Activated CD4-positive, alpha-beta memory T cell treated with anti-CD3 and anti-CD28 coated beads for 36 hours (primary cell): ENCODE results near the gene ATG2A. TPM values are rescaled to one million over a fixed set of nuclear protein-coding genes. Genes with fewer than 3 reads are reported as not detected.

Source experiments
- CTCF ChIA-PET: fragments of 350-600 bp; sonication (Branson Sonifier 250); formaldehyde crosslinking; loops from one replicate; lab custom pipeline; 2021; ENCODE audit warnings: antibody characterized with exemption, inconsistent platforms; lab: Charles Lee
- POLR2A ChIA-PET: fragments of 350-600 bp; sonication (Branson Sonifier 250); formaldehyde crosslinking; loops from one replicate; lab custom pipeline; 2021; ENCODE audit warnings: antibody characterized with exemption; lab: Charles Lee
- DNase-seq: peaks from one replicate; pipeline ENCODE4 v3.0.0-alpha.2; 2020
- H3K27ac Mint-ChIP-seq: one replicate; pipeline ENCODE4 v1.8.0; 2021; ENCODE audit warnings: mixed read lengths
- H3K27me3 Mint-ChIP-seq: one replicate; pipeline ENCODE4 v1.8.0; 2021; ENCODE audit warnings: mixed read lengths
- H3K36me3 Mint-ChIP-seq: one replicate; pipeline ENCODE4 v1.8.0; 2021; ENCODE audit warnings: mixed read lengths
- H3K4me1 Mint-ChIP-seq: one replicate; pipeline ENCODE4 v1.8.0; 2021; ENCODE audit warnings: low read depth, mixed read lengths
- H3K4me3 Mint-ChIP-seq: one replicate; pipeline ENCODE4 v1.8.0; 2021; ENCODE audit warnings: mild to moderate bottlenecking, mixed read lengths
- H3K9me3 Mint-ChIP-seq: one replicate; pipeline ENCODE4 v1.8.0; 2021; ENCODE audit warnings: mixed read lengths
- intact Hi-C: fragments of 100-400 bp; cut with micrococcal nuclease; formaldehyde crosslinking; loops from one replicate; pipeline ENCODE4 v1.15.1; 2023
- total RNA-seq, 2 experiments: library from RNA; stranded (reverse); gene quantifications; one replicate each; pipeline ENCODE4 v1.2.3, GENCODE V29; 2021

ATG2A gene
- total RNA-seq, 2 experiments from 2014 or later = 20.2 to 20.5 TPM

- Mint-ChIP-seq H3K27me3 (no peaks in the 10 kb centered on the region), H3K36me3 (peaks cover 2% of the 10 kb centered on the region), H3K4me3 (peak within 1 kb of the TSS; percentile 85), H3K4me1 (peaks cover 15% of the 10 kb centered on the region), H3K27ac (peak within 1 kb of the TSS; percentile 90), H3K9me3 (no peaks in the 10 kb centered on the region)
- CTCF ChIA-PET = interaction anchor here (0.6 to 2.0 kb wide), 5 partner anchors 44 to 90 kb away, joined by 3 to 11 read pairs (median 3); partner anchors contain the start of genes ARL2 and CDC42BPG
- intact Hi-C loops = loop anchor here (1.0 kb wide), 2 partner anchors 90 to 103 kb away; partner anchors contain the start of genes ARL2 and SNX15
- peak; percentile 93 for DNase-seq
- POLR2A ChIA-PET = interaction anchor here (0.7 to 2.1 kb wide), 7 partner anchors 46 to 1421 kb away, joined by 3 to 7 read pairs (median 5); partner anchors contain the start of genes ARL2, BRMS1, EHD1 and FAU
Measured at GRCh38 chr11:64923944-64924909, 7.2 kb upstream of the ATG2A start, which contains the start of gene PPP2R5B. TSS of gene PPP2R5B (plus strand) at chr11:64924689. CDS start at chr11:64925735, 1,046 bp downstream.

- H3K9me3 Mint-ChIP-seq = no peaks in the 10 kb centered on the region
- peaks cover 2% of the 10 kb centered on the region for H3K36me3 Mint-ChIP-seq
- ChIA-PET POLR2A (interaction anchor here (1.5 to 2.0 kb wide), 2 partner anchors 91 to 199 kb away, joined by 4 to 7 read pairs; partner anchors contain the start of genes ARL2, FAU and MRPL49), CTCF (interaction anchor here (0.9 to 2.0 kb wide), 3 partner anchors 79 to 188 kb away, joined by 3 to 11 read pairs (median 4); partner anchors contain the start of genes ARL2 and CDC42BPG)
- peaks cover 16% of the 10 kb centered on the region for H3K4me1 Mint-ChIP-seq
- intact Hi-C loops = no loop called here
- H3K27ac Mint-ChIP-seq = no peak overlapping the region
- DNase-seq = no peak
- H3K4me3 Mint-ChIP-seq = no peak overlapping the region
- no peaks in the 10 kb centered on the region for H3K27me3 Mint-ChIP-seq
Measured at GRCh38 chr11:64923151-64923661, 6.2 kb upstream of the ATG2A start.

- no peak overlapping the region for H3K27ac Mint-ChIP-seq
- no peaks in the 10 kb centered on the region for H3K27me3 Mint-ChIP-seq
- no peaks in the 10 kb centered on the region for H3K9me3 Mint-ChIP-seq
- intact Hi-C loops = no loop called here
- peaks cover 27% of the 10 kb centered on the region for H3K4me1 Mint-ChIP-seq
- CTCF ChIA-PET = no interaction called here
- no peak for DNase-seq
- POLR2A ChIA-PET = no interaction called here
- no peaks in the 10 kb centered on the region for H3K36me3 Mint-ChIP-seq
- no peak overlapping the region for H3K4me3 Mint-ChIP-seq
Measured at GRCh38 chr11:64921384-64921783, 4.4 kb upstream of the ATG2A start.

- H3K4me3 Mint-ChIP-seq = no peak overlapping the region
- no peak for DNase-seq
- CTCF ChIA-PET = no interaction called here
- H3K9me3 Mint-ChIP-seq = no peaks in the 10 kb centered on the region
- intact Hi-C loops = no loop called here
- POLR2A ChIA-PET = no interaction called here
- no peaks in the 10 kb centered on the region for H3K36me3 Mint-ChIP-seq
- H3K27me3 Mint-ChIP-seq = no peaks in the 10 kb centered on the region
- H3K4me1 Mint-ChIP-seq = peaks cover 34% of the 10 kb centered on the region
- H3K27ac Mint-ChIP-seq = no peak overlapping the region
Measured at GRCh38 chr11:64920124-64920523, 3.1 kb upstream of the ATG2A start.

GRCh38 chr11:64919627-64920026, 2.6 kb upstream of the ATG2A start:
- Mint-ChIP-seq H3K9me3 (no peaks in the 10 kb centered on the region), H3K4me3 (no peak overlapping the region), H3K36me3 (no peaks in the 10 kb centered on the region), H3K4me1 (peaks cover 32% of the 10 kb centered on the region), H3K27ac (no peak overlapping the region), H3K27me3 (no peaks in the 10 kb centered on the region)
- intact Hi-C loops = loop anchor here (5.0 kb wide), 1 partner anchor 53 kb away; the partner anchor contains the start of gene MAJIN
- no peak for DNase-seq
- CTCF ChIA-PET = interaction anchor here (0.7 kb wide), 1 partner anchor 25 kb away, joined by 3 read pairs; no protein-coding TSS in a partner anchor
- POLR2A ChIA-PET = no interaction called here

GRCh38 chr11:64918017-64918416, 1.0 kb upstream of the ATG2A start:
- DNase-seq = peak; percentile 21
- CTCF ChIA-PET = interaction anchor here (1.6 kb wide), 2 partner anchors 30 to 96 kb away, joined by 5 to 6 read pairs; partner anchors contain the start of gene ARL2
- peaks cover 1% of the 10 kb centered on the region for H3K36me3 Mint-ChIP-seq
- H3K4me1 Mint-ChIP-seq = peaks cover 26% of the 10 kb centered on the region
- no peaks in the 10 kb centered on the region for H3K9me3 Mint-ChIP-seq
- no peaks in the 10 kb centered on the region for H3K27me3 Mint-ChIP-seq
- peak overlapping the region; percentile 72 for H3K27ac Mint-ChIP-seq
- peak overlapping the region; percentile 94 for H3K4me3 Mint-ChIP-seq
- intact Hi-C loops = loop anchor here (5.0 kb wide), 1 partner anchor 54 kb away; the partner anchor contains the start of gene MAJIN
- POLR2A ChIA-PET = no interaction called here

- intact Hi-C loops = loop anchor here (1.0 to 5.0 kb wide), 6 partner anchors 8 to 110 kb away; partner anchors contain the start of genes ARL2, EHD1, MAJIN and SNX15
- H3K9me3 Mint-ChIP-seq = no peaks in the 10 kb centered on the region
- no peaks in the 10 kb centered on the region for H3K27me3 Mint-ChIP-seq
- H3K36me3 Mint-ChIP-seq = peaks cover 1% of the 10 kb centered on the region
- peaks cover 26% of the 10 kb centered on the region for H3K4me1 Mint-ChIP-seq
- no peak for DNase-seq
- ChIA-PET CTCF (interaction anchor here (1.6 to 2.5 kb wide), 3 partner anchors 30 to 96 kb away, joined by 5 to 6 read pairs (median 6); partner anchors contain the start of gene ARL2), POLR2A (no interaction called here)
- peak overlapping the region; percentile 72 for H3K27ac Mint-ChIP-seq
- H3K4me3 Mint-ChIP-seq = peak overlapping the region; percentile 94
Measured at GRCh38 chr11:64917663-64917995, 620 bp upstream of the ATG2A start.

- Mint-ChIP-seq H3K27me3 (no peaks in the 10 kb centered on the region), H3K4me3 (peak overlapping the region; percentile 94), H3K4me1 (peaks cover 26% of the 10 kb centered on the region), H3K36me3 (peaks cover 1% of the 10 kb centered on the region), H3K9me3 (no peaks in the 10 kb centered on the region), H3K27ac (peak overlapping the region; percentile 86)
- peak; percentile 52 for DNase-seq
- ChIA-PET POLR2A (interaction anchor here (1.0 kb wide), 1 partner anchor 57 kb away, joined by 4 read pairs; no protein-coding TSS in a partner anchor), CTCF (interaction anchor here (1.2 to 2.5 kb wide), 2 partner anchors 68 to 72 kb away, joined by 5 to 6 read pairs; partner anchors contain the start of gene CDC42BPG)
- intact Hi-C loops = loop anchor here (2.0 to 5.0 kb wide), 3 partner anchors 15 to 56 kb away; partner anchors contain the start of genes EHD1 and MAJIN
Measured at GRCh38 chr11:64916040-64916774, 802 bp downstream of the ATG2A start.

GRCh38 chr11:64915376-64915887, 1.6 kb downstream of the ATG2A start:
- DNase-seq = no peak
- H3K9me3 Mint-ChIP-seq = no peaks in the 10 kb centered on the region
- peak overlapping the region; percentile 94 for H3K4me3 Mint-ChIP-seq
- peaks cover 26% of the 10 kb centered on the region for H3K4me1 Mint-ChIP-seq
- ChIA-PET CTCF (interaction anchor here (0.8 to 2.5 kb wide), 3 partner anchors 68 to 99 kb away, joined by 4 to 6 read pairs (median 5); partner anchors contain the start of genes ARL2 and CDC42BPG), POLR2A (no interaction called here)
- H3K36me3 Mint-ChIP-seq = peaks cover 5% of the 10 kb centered on the region
- H3K27me3 Mint-ChIP-seq = no peaks in the 10 kb centered on the region
- H3K27ac Mint-ChIP-seq = peak overlapping the region; percentile 86
- intact Hi-C loops = loop anchor here (5.0 kb wide), 1 partner anchor 57 kb away; the partner anchor contains the start of gene MAJIN

- Mint-ChIP-seq H3K4me3 (no peak overlapping the region), H3K27ac (no peak overlapping the region), H3K9me3 (no peaks in the 10 kb centered on the region), H3K4me1 (peaks cover 26% of the 10 kb centered on the region), H3K27me3 (no peaks in the 10 kb centered on the region), H3K36me3 (peaks cover 5% of the 10 kb centered on the region)
- ChIA-PET POLR2A (no interaction called here), CTCF (interaction anchor here (0.6 kb wide), 1 partner anchor 67 kb away, joined by 3 read pairs; no protein-coding TSS in a partner anchor)
- intact Hi-C loops = no loop called here
- no peak for DNase-seq
Measured at GRCh38 chr11:64914123-64914522, 2.9 kb downstream of the ATG2A start.
